ENCODE results near the gene KCNK6. TPM values are rescaled to one million over a fixed set of nuclear protein-coding genes. Genes with fewer than 3 reads are reported as not detected.

The KCNK6 gene
- total and polyA plus RNA-seq, 10 of the 15 experiments (the other 5 are each of a cell fraction or from before 2014, with no cell fraction given): 0.04 to 1.4 (median 1.1) TPM

DNA sequence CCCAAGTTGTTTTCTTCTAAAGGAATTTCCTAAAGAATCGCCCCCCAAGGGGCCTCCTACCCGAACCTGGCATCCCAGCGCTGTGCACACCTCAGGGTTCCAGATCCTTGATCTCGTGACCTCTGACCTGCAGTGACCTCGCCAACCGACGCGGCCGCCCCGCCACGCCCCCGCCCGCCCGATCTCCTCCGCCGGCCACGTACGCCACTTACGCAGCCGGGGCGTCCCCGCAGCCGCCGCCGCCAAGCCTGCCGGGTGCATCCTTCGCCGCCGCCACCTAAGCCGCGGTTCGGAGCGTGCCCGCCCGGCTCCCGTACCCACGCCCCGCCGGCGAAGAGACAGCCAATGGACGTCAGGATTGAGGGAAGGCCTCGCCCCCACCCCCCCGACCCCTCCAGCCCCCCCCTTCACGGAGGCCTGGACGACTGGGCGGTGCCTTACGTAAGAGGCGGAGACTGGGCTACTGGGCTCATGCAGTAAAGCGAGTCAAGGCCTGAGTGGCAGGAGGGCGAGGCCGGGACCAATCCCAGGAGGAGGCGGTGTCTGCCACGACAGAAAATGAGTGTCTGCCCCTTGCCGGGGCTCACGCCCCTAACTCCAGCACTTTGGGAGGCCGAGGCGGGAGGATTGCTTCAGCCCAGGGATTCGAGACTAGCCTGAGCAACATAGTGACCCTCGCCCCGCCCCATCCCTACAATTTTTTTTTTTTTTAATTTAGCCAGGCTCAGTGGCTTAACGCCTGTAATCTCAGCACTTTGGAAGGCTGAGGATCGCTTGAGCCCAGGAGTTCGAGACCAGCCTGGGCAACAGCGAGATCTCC lies 3.8 kb upstream of the KCNK6 start, which contains the start of gene YIF1B (continued):
- TF ChIP-seq, protein P1, sequence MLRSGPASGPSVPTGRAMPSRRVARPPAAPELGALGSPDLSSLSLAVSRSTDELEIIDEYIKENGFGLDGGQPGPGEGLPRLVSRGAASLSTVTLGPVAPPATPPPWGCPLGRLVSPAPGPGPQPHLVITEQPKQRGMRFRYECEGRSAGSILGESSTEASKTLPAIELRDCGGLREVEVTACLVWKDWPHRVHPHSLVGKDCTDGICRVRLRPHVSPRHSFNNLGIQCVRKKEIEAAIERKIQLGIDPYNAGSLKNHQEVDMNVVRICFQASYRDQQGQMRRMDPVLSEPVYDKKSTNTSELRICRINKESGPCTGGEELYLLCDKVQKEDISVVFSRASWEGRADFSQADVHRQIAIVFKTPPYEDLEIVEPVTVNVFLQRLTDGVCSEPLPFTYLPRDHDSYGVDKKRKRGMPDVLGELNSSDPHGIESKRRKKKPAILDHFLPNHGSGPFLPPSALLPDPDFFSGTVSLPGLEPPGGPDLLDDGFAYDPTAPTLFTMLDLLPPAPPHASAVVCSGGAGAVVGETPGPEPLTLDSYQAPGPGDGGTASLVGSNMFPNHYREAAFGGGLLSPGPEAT (IDR thresholded peaks at IDR 0.05; ENCODE audit: low read depth): no peak
- TF ChIP-seq NFYB (IDR thresholded peaks at IDR 0.05; ENCODE audit: insufficient read depth, low read depth, low read length) (peak; percentile 76), FOS (IDR thresholded peaks at IDR 0.05; ENCODE audit: borderline replicate concordance, extremely low read depth, insufficient read length) (no peak), ZNF622 (IDR thresholded peaks at IDR 0.05) (no peak), IKZF2 (IDR thresholded peaks at IDR 0.05) (no peak), ESRRA (IDR thresholded peaks at IDR 0.05; ENCODE audit: low read length) (no peak), STAT3 (IDR thresholded peaks at IDR 0.05; ENCODE audit: low read depth, low read length) (no peak), PML (IDR thresholded peaks at IDR 0.05; ENCODE audit: low read length) (no peak), CHD4 (IDR thresholded peaks at IDR 0.05) (no peak)
- TF ChIP-seq, protein P2, sequence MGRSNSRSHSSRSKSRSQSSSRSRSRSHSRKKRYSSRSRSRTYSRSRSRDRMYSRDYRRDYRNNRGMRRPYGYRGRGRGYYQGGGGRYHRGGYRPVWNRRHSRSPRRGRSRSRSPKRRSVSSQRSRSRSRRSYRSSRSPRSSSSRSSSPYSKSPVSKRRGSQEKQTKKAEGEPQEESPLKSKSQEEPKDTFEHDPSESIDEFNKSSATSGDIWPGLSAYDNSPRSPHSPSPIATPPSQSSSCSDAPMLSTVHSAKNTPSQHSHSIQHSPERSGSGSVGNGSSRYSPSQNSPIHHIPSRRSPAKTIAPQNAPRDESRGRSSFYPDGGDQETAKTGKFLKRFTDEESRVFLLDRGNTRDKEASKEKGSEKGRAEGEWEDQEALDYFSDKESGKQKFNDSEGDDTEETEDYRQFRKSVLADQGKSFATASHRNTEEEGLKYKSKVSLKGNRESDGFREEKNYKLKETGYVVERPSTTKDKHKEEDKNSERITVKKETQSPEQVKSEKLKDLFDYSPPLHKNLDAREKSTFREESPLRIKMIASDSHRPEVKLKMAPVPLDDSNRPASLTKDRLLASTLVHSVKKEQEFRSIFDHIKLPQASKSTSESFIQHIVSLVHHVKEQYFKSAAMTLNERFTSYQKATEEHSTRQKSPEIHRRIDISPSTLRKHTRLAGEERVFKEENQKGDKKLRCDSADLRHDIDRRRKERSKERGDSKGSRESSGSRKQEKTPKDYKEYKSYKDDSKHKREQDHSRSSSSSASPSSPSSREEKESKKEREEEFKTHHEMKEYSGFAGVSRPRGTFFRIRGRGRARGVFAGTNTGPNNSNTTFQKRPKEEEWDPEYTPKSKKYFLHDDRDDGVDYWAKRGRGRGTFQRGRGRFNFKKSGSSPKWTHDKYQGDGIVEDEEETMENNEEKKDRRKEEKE (IDR thresholded peaks at IDR 0.05): no peak
- TF ChIP-seq, protein P3, sequence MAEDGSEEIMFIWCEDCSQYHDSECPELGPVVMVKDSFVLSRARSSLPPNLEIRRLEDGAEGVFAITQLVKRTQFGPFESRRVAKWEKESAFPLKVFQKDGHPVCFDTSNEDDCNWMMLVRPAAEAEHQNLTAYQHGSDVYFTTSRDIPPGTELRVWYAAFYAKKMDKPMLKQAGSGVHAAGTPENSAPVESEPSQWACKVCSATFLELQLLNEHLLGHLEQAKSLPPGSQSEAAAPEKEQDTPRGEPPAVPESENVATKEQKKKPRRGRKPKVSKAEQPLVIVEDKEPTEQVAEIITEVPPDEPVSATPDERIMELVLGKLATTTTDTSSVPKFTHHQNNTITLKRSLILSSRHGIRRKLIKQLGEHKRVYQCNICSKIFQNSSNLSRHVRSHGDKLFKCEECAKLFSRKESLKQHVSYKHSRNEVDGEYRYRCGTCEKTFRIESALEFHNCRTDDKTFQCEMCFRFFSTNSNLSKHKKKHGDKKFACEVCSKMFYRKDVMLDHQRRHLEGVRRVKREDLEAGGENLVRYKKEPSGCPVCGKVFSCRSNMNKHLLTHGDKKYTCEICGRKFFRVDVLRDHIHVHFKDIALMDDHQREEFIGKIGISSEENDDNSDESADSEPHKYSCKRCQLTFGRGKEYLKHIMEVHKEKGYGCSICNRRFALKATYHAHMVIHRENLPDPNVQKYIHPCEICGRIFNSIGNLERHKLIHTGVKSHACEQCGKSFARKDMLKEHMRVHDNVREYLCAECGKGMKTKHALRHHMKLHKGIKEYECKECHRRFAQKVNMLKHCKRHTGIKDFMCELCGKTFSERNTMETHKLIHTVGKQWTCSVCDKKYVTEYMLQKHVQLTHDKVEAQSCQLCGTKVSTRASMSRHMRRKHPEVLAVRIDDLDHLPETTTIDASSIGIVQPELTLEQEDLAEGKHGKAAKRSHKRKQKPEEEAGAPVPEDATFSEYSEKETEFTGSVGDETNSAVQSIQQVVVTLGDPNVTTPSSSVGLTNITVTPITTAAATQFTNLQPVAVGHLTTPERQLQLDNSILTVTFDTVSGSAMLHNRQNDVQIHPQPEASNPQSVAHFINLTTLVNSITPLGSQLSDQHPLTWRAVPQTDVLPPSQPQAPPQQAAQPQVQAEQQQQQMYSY (CRISPR knock-in tag; IDR thresholded peaks at IDR 0.05): no peak
- TF ChIP-seq, protein P4, sequence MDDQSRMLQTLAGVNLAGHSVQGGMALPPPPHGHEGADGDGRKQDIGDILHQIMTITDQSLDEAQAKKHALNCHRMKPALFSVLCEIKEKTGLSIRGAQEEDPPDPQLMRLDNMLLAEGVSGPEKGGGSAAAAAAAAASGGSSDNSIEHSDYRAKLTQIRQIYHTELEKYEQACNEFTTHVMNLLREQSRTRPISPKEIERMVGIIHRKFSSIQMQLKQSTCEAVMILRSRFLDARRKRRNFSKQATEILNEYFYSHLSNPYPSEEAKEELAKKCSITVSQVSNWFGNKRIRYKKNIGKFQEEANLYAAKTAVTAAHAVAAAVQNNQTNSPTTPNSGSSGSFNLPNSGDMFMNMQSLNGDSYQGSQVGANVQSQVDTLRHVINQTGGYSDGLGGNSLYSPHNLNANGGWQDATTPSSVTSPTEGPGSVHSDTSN (IDR thresholded peaks at IDR 0.05; ENCODE audit: insufficient replicate concordance, low read depth, low read length): peak; percentile 88
- TF ChIP-seq, protein P5, sequence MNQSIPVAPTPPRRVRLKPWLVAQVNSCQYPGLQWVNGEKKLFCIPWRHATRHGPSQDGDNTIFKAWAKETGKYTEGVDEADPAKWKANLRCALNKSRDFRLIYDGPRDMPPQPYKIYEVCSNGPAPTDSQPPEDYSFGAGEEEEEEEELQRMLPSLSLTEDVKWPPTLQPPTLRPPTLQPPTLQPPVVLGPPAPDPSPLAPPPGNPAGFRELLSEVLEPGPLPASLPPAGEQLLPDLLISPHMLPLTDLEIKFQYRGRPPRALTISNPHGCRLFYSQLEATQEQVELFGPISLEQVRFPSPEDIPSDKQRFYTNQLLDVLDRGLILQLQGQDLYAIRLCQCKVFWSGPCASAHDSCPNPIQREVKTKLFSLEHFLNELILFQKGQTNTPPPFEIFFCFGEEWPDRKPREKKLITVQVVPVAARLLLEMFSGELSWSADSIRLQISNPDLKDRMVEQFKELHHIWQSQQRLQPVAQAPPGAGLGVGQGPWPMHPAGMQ (IDR thresholded peaks at IDR 0.05; ENCODE audit: borderline replicate concordance): no peak
